Right lung (tissue), 10 donors: ENCODE data around the gene SLAIN1. TPM values are rescaled to one million over a fixed set of nuclear protein-coding genes. Genes with fewer than 3 reads are reported as not detected.
A peak's percentile ranks its signal among the peaks of the same experiment; 100 is the strongest.
"Not testable (repeated sequence)": the region's sequence is repeated elsewhere in the genome, so short reads cannot be mapped to it uniquely, and the experiment has no call there.

Experiments
- DNase-seq, 2 donors: peaks; one replicate each; pipeline ENCODE4 v3.0.0-alpha.2; 2013
- long read RNA-seq, 8 donors: transcript quantifications; one replicate each; lab custom pipeline, GENCODE V29; 2026
- polyA plus RNA-seq, 5 donors: library from polyadenylated mRNA; unstranded; fragments of 120-200 nt; gene quantifications; one replicate each; pipeline versions ENCODE4 v1.2.1 to v1.2.3, GENCODE V29; 2013; ENCODE audit warnings: inconsistent platforms in 1 of 5, low replicate concordance in 1 of 5; ENCODE audit not compliant: insufficient read length in 5 of 5, insufficient read depth in 1 of 5

Gene SLAIN1
- 10 to 100 TPM; 23.6 to 30.4 (median 27.9) TPM for polyA plus RNA-seq
- long read RNA-seq, donor 1, partial matches to known transcripts = 6 of 10 reads
- long read RNA-seq, donor 1, other reads (novel, unspliced or antisense) = 0 of 10 reads
- long read RNA-seq, donor 2, partial matches to known transcripts = 0 of 3 reads
- long read RNA-seq, donor 2, other reads (novel, unspliced or antisense) = 0 of 3 reads
- long read RNA-seq, donor 3, partial matches to known transcripts = 0 of 7 reads
- long read RNA-seq, donor 3, other reads (novel, unspliced or antisense) = 0 of 7 reads
- long read RNA-seq, donor 4, partial matches to known transcripts = 29 of 92 reads
- long read RNA-seq, donor 4, other reads (novel, unspliced or antisense) = 58 of 92 reads
- long read RNA-seq, donor 5, partial matches to known transcripts = 0 of 4 reads
- long read RNA-seq, donor 5, other reads (novel, unspliced or antisense) = 0 of 4 reads
- long read RNA-seq, donor 6, partial matches to known transcripts = 7 of 13 reads
- long read RNA-seq, donor 6, other reads (novel, unspliced or antisense) = 0 of 13 reads
- long read RNA-seq, donor 7, transcript SLAIN1-206 (7 exons, 2,855 nt) = major isoform, 6 of 8 reads
- long read RNA-seq, donor 7, partial matches to known transcripts = 0 of 8 reads
- long read RNA-seq, donor 7, other reads (novel, unspliced or antisense) = 0 of 8 reads
- long read RNA-seq, donor 8, partial matches to known transcripts = 0 of 1 reads
- long read RNA-seq, donor 8, other reads (novel, unspliced or antisense) = 0 of 1 reads

DNA sequence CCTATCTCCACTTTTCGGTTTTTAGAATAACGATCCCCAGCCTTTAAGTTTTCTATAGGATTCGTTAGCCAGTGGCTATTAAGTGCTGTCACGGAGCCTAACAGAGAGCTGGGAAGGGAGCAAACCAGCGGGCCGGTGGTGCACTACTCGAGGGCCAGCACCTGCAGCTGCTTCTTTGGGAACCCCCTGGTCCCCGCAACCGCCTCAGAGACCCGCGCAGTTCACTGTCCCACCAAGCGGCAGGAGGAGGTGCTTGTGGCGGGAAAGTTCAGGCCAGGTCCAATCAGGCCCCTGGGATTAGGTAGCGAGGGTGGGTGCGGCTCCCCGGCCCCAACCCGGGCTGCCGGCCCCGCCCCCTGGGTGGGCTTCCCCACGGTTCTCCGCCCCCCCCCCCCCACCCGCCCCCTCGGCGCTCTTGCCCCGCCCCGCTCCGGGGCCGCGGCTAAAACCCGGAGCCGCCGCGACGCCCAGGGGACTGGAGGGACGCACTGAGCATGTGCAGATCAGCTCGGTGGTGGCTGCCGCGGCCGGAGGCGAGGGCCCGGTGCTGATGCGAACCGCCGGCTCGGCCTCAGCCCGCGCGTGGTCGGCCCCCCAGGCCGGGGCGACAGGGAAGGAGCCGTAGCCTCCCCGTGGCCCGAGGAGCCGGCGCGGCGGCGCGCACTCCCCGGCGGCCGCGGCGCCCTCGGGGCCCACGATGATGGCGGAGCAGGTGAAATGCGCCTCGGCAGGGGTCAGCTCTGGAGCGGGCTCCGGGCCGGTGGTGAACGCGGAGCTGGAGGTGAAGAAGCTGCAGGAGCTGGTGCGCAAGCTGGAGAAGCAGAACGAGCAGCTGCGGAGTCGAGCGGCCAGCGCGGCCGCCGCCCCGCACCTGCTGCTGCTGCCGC, at the start of gene SLAIN1:
Gene SLAIN1, plus strand, starts transcription at position 471 of the 887 bp plus-strand sequence. Its CDS starts 227 bp downstream, at position 698.
- peak; percentile 50 to 61 for DNase-seq

DNA sequence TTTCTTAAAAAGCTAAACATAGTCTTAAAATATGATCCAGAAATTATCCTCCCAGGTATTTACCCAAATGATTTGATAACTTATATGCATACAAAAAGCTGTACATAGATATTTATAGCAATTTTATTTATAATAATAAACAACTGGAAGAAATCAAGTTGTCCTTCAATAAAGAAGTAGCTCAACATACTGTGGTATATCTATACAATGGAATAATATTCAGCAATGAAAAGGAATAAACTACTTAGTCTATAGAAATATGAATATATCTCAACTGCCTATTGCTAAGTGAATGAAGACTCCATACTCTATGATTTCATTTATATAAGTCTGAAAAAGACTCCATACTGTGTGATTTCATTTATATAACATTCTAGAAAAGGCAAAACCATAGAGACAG, 47.1 kb upstream of the SLAIN1 start:
- no peak for DNase-seq

DNA sequence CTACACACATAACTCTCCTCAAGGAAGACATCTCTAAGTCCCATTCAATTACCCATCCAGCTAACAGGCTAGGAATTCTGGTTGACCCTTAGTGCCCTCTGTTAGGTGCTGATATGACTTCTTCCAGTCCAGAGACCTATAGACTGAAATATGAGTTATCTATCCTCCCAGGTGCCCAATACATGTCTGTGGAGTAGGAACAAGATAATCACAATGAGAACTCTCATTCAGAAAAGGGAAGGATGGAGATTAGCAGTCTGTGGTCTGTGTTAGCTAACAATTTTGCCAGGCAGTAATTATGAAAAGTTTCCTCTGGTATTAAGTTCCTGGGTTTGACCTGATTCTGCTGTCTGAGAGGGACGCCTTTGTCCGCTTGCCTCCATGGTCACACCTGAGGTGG, 44.2 kb upstream of the SLAIN1 start:
- no peak for DNase-seq

DNA sequence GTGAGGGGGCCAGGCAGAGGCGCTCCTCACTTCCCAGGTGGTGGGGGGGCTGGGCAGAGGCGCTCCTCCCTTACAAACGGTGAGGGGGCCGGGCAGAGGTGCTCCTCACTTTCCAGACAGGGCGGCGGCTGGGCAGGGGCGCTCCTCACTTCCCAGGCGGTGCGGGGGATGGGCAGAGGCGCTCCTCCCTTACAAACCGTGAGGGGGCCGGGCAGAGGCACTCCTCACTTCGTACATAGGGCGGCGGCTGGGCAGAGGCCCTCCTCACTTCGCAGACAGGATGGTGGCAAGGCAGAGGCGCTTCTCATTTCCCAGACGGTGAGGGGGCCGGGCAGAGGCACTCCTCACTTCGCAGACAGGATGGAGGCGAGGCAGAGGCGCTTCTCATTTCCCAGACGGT, 37.5 kb upstream of the SLAIN1 start:
- DNase-seq = not testable (repeated sequence)

DNA sequence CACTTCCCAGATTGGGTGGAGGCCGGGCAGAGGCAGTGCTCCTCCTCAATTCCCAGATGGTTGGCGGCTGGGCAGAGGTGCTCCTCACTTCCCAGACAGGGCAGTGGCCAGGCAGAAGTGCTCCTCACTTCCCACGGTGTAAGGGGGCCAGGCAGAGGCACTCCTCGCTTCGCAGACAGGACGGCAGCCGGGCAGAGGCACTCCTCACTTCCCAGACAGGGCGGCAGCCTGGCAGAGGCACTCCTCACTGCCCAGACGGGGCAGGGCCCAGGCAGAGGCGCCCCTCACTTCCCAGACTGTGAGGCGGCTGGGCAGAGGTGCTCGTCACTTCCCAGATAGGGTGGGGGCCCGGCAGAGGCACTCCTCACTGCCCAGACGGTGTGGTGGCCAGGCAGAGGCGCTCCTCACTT, 36.6 kb upstream of the SLAIN1 start:
- no peak for DNase-seq

DNA sequence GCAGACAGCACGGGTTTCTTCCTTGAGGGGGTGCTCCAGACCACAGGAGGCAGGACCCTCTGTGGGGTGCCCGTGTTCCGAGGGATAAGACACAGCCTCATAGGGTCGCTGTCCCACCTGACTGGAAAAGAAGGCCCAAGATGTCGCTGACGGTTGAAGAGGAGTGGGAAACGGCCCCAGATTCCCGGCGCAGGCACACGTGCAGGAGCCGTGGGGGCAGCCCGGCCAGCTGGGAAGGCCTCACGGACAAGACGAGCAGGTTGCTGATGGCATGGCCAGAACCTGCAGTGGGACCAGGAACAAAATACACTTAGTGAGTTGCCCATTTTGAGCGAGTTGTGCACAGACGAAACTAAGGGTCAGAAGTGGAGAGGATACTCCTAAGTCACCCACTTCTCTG, 35.2 kb upstream of the SLAIN1 start:
- not testable (repeated sequence) for DNase-seq

DNA sequence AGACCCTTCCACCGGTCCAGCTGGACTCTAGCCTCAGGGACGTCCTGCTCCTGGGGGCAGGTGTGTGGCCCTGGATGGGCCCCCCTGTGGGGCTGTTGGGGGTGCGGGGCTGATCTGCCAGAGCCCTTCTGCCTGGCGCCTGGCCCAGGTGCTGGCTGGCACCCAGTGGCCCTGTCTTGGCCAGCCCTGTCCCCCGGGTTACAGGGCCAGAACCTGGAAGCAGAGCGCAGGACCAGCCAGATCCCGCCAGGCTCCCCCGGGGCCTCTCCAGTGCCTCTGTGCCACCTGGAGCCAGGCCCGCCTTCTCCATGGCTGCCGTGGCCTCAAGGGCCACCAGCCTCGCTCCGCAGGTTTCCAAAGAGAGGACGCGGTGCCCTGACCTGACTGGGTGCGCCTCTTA, 34.7 kb upstream of the SLAIN1 start:
- DNase-seq = not testable (repeated sequence)

DNA sequence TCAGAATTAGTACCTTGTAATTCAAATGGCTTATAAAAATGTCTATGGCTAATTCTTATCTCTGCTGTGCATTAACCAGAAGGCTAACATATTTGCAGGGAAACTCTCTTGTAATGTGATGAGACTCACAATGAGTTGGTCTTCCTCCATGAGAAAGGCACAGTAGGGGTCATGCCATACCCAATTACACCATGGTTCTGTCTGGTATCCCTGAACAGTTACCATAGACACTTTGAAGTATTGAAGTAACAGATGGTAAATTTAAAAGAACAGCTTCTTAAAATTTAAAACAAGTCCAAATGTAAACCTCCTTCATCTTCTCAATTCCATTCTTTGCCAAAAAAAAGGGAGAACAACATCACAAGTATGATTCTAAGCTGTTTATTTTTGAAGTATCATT, 22.6 kb upstream of the SLAIN1 start:
- peak; percentile 31 to 45 for DNase-seq

DNA sequence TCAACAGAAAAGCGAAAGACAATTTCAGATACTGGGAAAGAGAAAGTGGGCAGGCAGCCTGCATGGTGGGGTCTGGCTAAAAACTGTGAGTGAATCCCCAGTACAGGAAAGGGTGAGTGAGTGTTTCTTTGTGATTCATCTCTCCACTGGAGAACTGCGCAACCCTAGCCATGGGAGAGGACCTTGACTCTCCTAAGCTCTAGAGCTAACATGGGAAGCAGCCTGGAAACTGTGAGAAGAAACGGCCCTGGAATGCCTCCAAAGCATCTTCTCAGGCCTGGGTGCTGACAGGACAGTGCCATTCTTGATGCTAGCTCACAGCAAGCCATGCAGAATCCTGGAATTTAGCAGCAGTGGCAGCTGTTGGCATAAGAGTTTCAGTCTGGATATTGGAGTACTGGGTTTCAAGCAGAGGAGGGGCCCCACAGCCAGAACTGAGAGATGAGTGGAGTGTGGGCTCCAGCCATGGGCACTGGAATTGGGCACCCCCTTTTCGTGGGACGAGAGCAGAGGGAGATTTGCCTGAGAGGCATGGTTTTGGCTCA, 18.7 kb upstream of the SLAIN1 start:
- DNase-seq = no peak

DNA sequence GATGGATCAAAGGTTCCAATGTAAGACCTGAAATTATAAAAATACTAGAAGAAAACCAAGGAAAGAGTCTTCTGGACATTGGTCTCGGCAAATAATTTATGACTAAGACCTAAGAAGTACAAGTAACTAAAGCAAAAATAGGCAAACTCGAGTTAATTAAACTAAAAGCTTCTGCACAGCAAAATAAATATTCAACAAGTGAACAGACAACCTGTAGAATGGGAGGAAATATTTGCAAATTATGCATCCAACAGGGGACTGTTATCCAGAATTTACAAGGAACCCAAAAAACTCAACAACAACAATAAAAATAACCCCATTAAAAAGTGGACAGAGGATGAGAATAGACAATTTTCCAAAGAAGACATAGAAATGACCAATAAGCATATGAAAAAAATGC, 9.7 kb upstream of the SLAIN1 start:
- no peak for DNase-seq

DNA sequence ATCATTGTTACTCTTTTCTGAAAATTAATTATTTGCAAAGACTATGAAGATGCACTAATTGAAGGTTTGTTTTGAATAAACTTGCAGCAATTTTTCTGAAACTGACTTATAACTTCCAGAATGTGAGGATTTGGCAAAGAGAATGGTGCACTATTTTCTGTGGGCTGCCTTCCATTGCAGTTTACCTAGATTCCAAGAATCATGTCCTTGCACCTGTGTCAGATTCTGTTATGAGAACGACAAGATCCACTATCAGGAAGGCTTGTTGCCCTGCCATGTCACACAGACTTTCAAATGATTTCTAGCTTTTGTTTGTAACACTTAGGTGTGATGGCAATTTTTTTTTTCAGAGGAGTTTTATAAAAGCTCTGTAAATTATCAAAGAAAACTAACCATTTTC, 5.6 kb upstream of the SLAIN1 start:
- DNase-seq = no peak

DNA sequence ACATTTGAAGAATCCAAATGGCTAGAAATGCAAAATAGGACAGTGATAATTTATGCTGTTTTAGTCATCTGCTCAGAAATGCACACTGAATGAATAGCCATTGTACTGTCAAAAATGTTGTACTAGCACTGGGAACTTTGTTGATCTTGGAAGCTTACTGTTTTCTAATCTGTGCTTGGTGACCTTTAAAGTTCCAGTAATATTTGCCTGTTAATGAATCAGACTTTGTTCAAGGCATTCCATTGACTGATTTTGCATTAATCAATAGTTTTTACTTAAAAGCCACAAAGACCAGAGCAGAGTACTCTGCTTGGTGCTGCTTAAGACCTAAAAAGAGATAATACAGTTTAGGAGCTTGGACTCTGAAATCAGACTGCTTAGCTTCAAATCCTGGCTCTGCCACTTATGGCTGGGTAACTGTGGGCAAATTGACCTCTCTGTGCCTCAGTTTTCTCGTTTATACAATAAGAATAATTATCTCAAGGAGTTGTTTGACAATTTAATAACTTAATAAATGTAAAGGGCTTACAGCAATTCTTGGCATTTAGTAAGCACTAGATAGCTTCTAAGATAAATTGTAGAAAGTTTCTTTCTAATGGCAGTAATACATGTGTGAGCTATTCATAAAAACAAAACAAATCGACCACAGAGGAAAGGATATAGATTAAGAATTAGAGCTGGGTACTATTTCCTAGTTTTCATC, 4.6 kb upstream of the SLAIN1 start:
- DNase-seq = no peak

DNA sequence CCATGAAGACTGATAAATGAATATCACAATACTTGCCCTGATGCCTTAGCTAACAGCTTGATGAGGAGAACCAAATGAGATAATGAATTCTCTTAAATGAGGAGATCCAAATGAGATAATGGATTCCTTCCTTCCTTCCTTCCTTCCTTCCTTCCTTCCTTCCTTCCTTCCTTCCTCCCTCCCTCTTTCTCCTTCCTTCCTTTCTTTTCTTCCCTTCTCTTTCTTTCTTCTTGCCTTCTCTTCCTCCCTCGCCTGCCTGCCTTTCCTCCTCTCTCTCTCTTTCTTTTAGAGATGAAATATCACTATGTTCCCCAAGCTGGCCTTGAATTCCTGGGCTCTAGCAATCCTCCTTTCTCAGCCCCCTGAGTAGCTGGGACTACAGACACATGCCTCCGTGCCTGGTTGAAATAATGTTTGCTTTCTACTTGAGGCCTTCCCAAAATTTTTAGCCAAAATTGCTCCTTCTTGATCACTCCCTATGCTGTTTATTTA, 4.0 kb upstream of the SLAIN1 start:
- DNase-seq = no peak

DNA sequence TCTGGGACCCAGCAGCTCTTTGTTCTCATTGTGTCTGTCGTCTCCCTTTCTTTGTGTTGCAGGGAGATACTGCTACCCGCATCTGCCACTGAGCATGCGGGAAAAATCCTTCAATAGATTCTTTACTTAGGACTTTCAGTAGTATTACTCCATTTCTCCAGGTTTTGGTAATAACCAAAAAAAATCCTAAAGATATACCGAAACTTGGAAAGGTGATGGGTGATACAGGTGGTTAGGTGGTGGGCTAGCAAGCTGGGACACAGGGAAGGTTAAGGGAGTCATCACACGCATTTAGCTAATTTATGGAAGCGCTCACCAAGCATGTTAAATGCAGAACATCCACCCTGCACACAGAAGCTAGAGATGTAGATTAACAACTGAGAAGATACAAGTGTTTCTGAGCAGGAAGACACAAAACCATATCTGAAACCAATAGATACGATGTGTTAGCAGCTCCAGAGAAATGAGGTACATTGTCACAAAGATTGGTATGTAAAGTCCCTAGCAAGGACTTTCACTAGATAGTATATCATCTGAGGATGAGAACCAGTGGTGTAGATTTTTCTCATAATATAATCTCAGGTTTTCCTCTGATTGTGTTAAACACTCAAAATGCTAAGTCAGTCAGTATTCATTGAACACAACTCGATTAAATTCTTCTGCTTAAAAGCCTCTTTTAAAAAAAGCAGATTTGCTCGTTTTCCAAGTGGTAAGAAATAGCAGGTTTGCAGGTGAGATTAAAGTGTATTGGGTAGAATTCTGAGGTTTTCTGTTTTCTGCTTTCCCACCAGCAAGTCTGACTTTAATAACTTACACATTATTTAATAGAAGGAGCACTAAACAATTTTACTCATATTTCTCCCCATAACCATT, 1.2 kb upstream of the SLAIN1 start:
- DNase-seq = no peak

DNA sequence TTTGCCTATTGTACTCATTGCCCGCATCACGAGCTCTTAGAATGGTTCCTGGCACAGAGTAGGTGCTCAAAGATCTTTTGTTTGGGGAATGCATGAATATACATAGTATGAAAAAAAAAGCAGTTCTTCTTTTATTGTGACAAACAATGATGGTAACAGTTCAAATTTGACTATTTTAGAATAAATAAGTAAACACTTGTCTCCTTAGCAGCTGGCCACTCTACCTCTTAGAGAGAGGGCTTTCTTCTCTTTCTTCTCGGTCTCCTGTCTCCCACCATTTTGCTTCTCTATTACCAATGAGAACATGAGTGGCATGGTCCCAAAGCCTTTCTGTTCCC, 639 bp upstream of the SLAIN1 start:
- DNase-seq = no peak

DNA sequence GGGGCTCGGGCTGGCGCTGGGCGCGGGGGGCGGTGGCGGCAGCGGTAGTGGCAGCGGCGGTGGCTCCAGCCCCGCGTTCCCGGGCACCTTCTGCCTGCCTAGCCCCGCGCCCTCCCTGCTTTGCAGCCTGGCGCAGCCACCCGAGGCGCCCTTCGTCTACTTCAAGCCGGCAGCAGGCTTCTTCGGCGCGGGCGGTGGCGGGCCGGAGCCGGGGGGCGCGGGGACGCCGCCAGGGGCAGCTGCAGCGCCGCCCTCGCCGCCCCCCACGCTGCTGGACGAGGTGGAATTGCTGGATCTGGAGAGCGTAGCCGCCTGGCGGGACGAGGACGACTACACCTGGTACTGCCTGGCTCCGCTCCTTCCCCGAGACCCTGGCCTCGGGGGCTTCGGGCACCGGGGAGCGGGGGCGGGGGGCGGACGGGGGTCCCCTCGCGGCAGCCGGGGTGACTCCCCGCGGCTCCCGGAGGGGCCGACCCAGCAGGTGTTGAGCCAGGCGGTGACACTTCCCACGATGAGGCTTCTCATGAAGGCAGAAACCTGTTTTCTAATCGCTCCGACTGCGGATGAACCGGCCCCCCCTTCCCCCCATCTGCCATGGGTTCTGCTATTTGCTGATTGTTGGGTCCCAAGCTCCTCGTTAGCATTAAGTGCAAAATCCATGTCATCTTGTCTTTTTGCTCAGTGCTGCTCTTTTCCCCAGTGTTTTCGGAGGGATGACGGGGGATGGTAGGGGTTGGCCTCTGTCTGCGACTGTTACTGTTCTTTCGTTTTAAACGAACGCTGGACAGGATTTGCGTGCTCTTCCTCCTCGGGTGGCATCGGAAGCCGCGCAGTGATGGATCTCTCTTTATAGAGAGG, 943 bp downstream of the SLAIN1 start:
- no peak for DNase-seq

DNA sequence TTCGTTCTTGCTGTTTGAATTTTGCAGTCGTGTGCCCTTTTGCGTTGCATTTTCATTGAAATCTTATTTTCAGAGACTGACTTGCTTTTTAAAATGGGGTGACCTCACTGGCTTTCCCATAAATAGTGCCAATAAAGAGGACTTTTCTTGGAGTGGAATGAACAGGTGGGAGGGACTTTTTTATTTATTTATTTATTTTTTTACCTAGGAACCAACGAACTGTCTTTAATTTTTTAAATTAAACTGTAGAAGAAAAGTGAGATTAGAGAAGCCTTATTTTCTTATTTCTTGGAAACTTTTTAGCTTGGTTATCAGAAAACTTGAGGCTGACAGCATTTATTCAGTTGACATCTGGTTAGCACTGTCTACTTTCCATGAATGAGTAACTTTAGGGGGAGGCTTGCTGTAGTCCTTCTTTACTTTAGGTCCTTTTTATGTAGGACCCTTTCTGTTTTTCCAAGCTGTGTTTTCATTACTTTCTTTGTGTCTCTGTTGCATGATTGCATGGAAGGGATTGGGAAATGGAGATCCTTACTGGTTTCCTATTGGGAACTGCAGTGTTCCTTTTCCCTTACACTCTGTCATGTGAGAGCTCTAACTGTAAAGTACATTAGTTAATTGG, 1.7 kb downstream of the SLAIN1 start:
- DNase-seq = no peak

DNA sequence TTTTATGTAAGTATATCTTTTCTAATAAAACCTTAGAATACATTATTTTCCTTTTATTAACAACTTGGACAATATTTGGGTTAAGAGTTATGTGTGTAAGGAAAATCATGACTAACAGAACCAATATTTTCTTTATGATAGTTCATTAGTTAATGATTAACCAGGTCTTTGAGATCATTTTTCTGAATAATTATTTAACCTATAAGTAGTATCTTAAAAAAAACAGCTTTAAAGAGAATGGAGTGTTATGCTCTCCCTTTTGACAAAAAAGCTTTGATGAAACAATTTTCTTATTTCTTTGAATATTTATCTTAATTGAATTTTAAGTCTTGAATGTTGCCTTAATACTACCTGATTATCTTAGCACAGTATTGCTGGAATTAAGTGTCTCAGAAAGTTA, 3.8 kb downstream of the SLAIN1 start:
- no peak for DNase-seq

DNA sequence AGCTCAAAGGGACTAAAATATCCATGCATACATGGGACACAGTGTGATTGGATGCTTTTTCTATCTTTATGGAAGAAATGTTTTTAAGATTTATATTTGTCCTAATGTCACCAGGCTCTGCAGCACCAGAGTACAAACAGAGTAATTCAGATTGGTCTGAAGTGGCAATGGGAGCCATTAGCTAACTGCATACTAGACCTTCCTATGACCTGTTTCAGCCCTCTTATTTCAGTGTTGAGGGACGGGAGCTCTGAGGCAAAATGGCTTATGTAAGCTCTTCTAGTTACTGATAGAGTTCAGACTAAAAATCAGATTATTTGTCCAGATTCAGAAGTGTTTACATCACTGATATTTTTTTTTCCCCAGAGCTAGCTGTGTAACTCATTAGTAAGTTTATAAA, 4.9 kb downstream of the SLAIN1 start:
- no peak for DNase-seq
